ENCODE data around the gene SPOPL.
"Not testable (repeated sequence)": the region's sequence is repeated elsewhere in the genome, so short reads cannot be mapped to it uniquely, and the experiment has no call there.

SPOPL gene

GRCh38 chr2:138524353-138524752 lies 22.8 kb downstream of the SPOPL start:
- DNase-seq, result not testable (repeated sequence)

- DNase-seq, result no peak
Observed at GRCh38 chr2:138531913-138532312, 30.3 kb downstream of the SPOPL start.

- no peak for DNase-seq
Observed at GRCh38 chr2:138534791-138535190, 33.2 kb downstream of the SPOPL start.

- peak; percentile 74 for DNase-seq
Observed at GRCh38 chr2:138536302-138536701, 34.7 kb downstream of the SPOPL start.

GRCh38 chr2:138536740-138537139 lies 35.2 kb downstream of the SPOPL start:
- DNase-seq, result no peak

GRCh38 chr2:138537170-138537915 lies 35.8 kb downstream of the SPOPL start:
- no peak for DNase-seq

- not testable (repeated sequence) for DNase-seq
Observed at GRCh38 chr2:138544206-138544605, 42.6 kb downstream of the SPOPL start.

- no peak for DNase-seq
Observed at GRCh38 chr2:138548796-138549195, 47.2 kb downstream of the SPOPL start.

- DNase-seq, result no peak
Observed at GRCh38 chr2:138550172-138550571, 48.6 kb downstream of the SPOPL start.

GRCh38 chr2:138550670-138551287 lies 49.2 kb downstream of the SPOPL start:
- DNase-seq, result no peak

GRCh38 chr2:138554123-138554522 lies 52.6 kb downstream of the SPOPL start:
- DNase-seq, result no peak

- no peak for DNase-seq
Observed at GRCh38 chr2:138559641-138560040, 58.1 kb downstream of the SPOPL start.

- no peak for DNase-seq
Observed at GRCh38 chr2:138564586-138565229, 63.1 kb downstream of the SPOPL start.

- no peak for DNase-seq
Observed at GRCh38 chr2:138565230-138565598, 63.6 kb downstream of the SPOPL start.

GRCh38 chr2:138572318-138572717 lies 70.7 kb downstream of the SPOPL start:
- no peak for DNase-seq

- DNase-seq, result no peak
Observed at GRCh38 chr2:138577066-138577465, 75.5 kb downstream of the SPOPL start.

GRCh38 chr2:138579556-138579955 lies 78.0 kb downstream of the SPOPL start:
- DNase-seq, result no peak

- DNase-seq, result no peak
Observed at GRCh38 chr2:138581909-138582308, 80.3 kb downstream of the SPOPL start.

- DNase-seq, result no peak
Observed at GRCh38 chr2:138589663-138590062, 88.1 kb downstream of the SPOPL start.

GRCh38 chr2:138596403-138596802 lies 94.8 kb downstream of the SPOPL start:
- peak; percentile 57 for DNase-seq

- DNase-seq, result no peak
Observed at GRCh38 chr2:138600732-138601457, 99.3 kb downstream of the SPOPL start.

- peak; percentile 24 for DNase-seq
Observed at GRCh38 chr2:138601458-138602165, 100.0 kb downstream of the SPOPL start.

- DNase-seq, result peak; percentile 98
Observed at GRCh38 chr2:138602166-138602460, 100.5 kb downstream of the SPOPL start.
